A549 (cell line): Measurements from ENCODE around the gene CALHM1.

Experiments
- CTCF ChIP-seq: fragments of >200 bp; sonication (Bioruptor Twin); formaldehyde crosslinking; IDR thresholded peaks from 3 replicates; pipeline ENCODE4 v1.5.1; 2016
- FOSL2 ChIP-seq, 2 experiments: fragments of 450-650 bp in 1 of 2; fragments of >200 bp in 1 of 2; sonication (Bioruptor Twin) in 1 of 2; formaldehyde crosslinking; IDR thresholded peaks; 2 replicates each; pipeline versions ENCODE4 v1.5.0 to v1.6.1; 2016 to 2020; ENCODE audit warnings: mild to moderate bottlenecking in 1 of 2, moderate library complexity in 1 of 2
- HDAC2 ChIP-seq: fragments of 200-600 bp; sonication (generic); IDR thresholded peaks from 2 replicates; pipeline ENCODE4 v1.6.1; 2016
- HOXA7 ChIP-seq: fragments of 250-450 bp; sonication (Bioruptor Pico); IDR thresholded peaks from 2 replicates; pipeline ENCODE4 v1.5.0; 2020; ENCODE audit warnings: mild to moderate bottlenecking, moderate library complexity
- JUNB ChIP-seq: fragments of >200 bp; sonication (Bioruptor Twin); formaldehyde crosslinking; IDR thresholded peaks from 2 replicates; pipeline ENCODE4 v1.6.1; 2016
- MAZ ChIP-seq: fragments of 150-350 bp; IDR thresholded peaks from 2 replicates; pipeline ENCODE4 v1.6.1; 2014; ENCODE audit warnings: antibody characterized with exemption, low read depth, low read length, borderline replicate concordance
- PBX3 ChIP-seq: IDR thresholded peaks from 2 replicates; pipeline ENCODE4 v1.6.1; 2012
- PHF8 ChIP-seq: fragments of 200-600 bp; sonication (generic); IDR thresholded peaks from 2 replicates; pipeline ENCODE4 v1.6.1; 2016; ENCODE audit warnings: low read depth, mild to moderate bottlenecking, antibody characterized with exemption, moderate library complexity, borderline replicate concordance
- POLR2A ChIP-seq: IDR thresholded peaks from 2 replicates; pipeline ENCODE4 v1.6.1; 2012; ENCODE audit warnings: mild to moderate bottlenecking, low read length
- REST ChIP-seq: fragments of 200-600 bp; sonication (generic); IDR thresholded peaks from 2 replicates; pipeline ENCODE4 v1.6.1; 2016; ENCODE audit warnings: antibody characterized with exemption, mild to moderate bottlenecking, moderate library complexity
- RFX5 ChIP-seq: fragments of 450-650 bp; IDR thresholded peaks from 2 replicates; pipeline ENCODE4 v1.7.1; 2014; ENCODE audit warnings: antibody characterized with exemption, mild to moderate bottlenecking, moderate library complexity
- TF ChIP-seq, protein P1 (sequence below): IDR thresholded peaks from 2 replicates; pipeline ENCODE4 v1.6.1; 2012
- TF ChIP-seq, protein P2 (sequence below): fragments of 450-650 bp; IDR thresholded peaks from 2 replicates; pipeline ENCODE4 v1.6.1; 2014; ENCODE audit warnings: antibody characterized with exemption

DNA sequence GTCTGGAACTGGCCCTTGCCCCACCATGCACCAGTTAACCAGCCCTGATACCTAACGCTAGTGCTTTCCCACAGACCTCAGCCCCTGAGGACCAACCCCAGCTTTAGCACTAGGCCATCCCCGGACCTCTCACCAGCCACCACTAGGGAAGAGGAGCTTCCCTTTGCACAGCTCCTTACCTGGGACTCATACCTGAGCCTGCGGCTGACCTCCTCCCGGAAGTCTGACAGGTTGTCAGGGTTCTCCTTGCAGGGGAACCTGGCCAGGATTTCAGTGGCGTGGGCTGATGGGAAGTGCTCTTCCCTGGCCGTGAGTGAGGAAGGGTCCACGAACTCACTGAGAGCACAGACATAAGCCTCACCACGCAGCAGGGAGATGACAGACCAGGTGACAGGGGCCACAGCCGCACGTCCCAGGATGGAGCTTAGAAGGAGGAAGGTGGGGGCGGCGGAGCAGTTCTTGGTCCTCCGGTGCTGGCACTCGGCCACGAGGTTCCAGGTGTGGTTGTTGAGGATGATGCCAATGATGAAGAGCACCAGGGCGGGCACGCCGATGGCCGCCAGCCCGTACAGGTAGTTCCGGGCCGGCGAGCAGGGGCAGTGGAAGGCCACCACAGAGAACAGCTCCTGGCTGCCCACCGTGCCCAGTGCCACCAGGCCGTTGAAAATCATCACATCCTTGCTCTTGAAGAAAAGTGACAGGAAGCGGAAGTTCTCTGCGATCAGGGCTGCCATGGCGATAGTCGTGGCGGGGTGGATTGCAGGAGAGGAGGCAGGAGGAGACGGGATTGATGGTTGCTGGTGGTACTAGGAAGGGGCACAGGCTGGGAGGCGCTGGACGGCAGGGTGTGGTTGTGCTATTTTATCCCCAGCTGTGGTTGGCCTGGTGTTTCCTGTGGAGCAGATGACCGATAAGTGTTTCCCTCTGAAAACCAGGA, 9.2 kb downstream of the CALHM1 start:
- no peak for TF ChIP-seq HDAC2
- TF ChIP-seq, protein P1, sequence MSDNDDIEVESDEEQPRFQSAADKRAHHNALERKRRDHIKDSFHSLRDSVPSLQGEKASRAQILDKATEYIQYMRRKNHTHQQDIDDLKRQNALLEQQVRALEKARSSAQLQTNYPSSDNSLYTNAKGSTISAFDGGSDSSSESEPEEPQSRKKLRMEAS: no peak
- no peak for TF ChIP-seq MAZ
- no peak for TF ChIP-seq HOXA7 (CRISPR knock-in tag)
- no peak for TF ChIP-seq CTCF
- no peak for TF ChIP-seq REST
- no peak for TF ChIP-seq POLR2A
- TF ChIP-seq PBX3: no peak
- no peak for TF ChIP-seq PHF8
- TF ChIP-seq, protein P2, sequence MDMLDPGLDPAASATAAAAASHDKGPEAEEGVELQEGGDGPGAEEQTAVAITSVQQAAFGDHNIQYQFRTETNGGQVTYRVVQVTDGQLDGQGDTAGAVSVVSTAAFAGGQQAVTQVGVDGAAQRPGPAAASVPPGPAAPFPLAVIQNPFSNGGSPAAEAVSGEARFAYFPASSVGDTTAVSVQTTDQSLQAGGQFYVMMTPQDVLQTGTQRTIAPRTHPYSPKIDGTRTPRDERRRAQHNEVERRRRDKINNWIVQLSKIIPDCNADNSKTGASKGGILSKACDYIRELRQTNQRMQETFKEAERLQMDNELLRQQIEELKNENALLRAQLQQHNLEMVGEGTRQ: no peak
- TF ChIP-seq FOSL2 (IDR thresholded peaks at IDR 0.05): no peak
- no peak for TF ChIP-seq FOSL2 (CRISPR knock-in tag; IDR thresholded peaks at IDR 0.05)
- TF ChIP-seq RFX5: no peak
- TF ChIP-seq JUNB: no peak
